GM23338 (cell line): Measurements from ENCODE around the gene ZFYVE28. TPM values are rescaled to one million over a fixed set of nuclear protein-coding genes. Genes with fewer than 3 reads are reported as not detected.

ENCODE experiments used
- ATAC-seq: fragments of 200-7000 bp; cut with Tn5 transposase; 3 replicates; pipeline ENCODE4 v1.9.1; 2020
- DNase-seq: peaks from one replicate; pipeline ENCODE4 v3.0.0-alpha.2; 2015; ENCODE audit warnings: low spot score
- H2AFZ ChIP-seq: fragments of 200-600 bp; sonication (generic); 2 replicates; pipeline ENCODE4 v1.8.0; 2016; ENCODE audit warnings: antibody characterized with exemption, mild to moderate bottlenecking, moderate library complexity
- H3F3A ChIP-seq: fragments of 200-600 bp; sonication (generic); replicated peaks from 2 replicates; pipeline ENCODE4 v1.8.0; 2017; ENCODE audit warnings: antibody characterized with exemption, mixed run types, low read depth
- H3K27ac ChIP-seq: fragments of 200-600 bp; sonication (generic); 2 replicates; pipeline ENCODE4 v1.6.1; 2016; ENCODE audit warnings: low read depth
- H3K27me3 ChIP-seq: fragments of 200-600 bp; sonication (generic); 2 replicates; pipeline ENCODE4 v1.8.0; 2016; ENCODE audit warnings: mild to moderate bottlenecking, mixed run types, moderate library complexity; ENCODE audit not compliant: insufficient read depth
- H3K36me3 ChIP-seq: fragments of 200-600 bp; sonication (generic); 2 replicates; pipeline ENCODE4 v1.8.0; 2016; ENCODE audit warnings: mild to moderate bottlenecking; ENCODE audit not compliant: insufficient read depth
- H3K4me1 ChIP-seq: fragments of 200-600 bp; sonication (generic); 2 replicates; pipeline ENCODE4 v1.8.0; 2016; ENCODE audit warnings: mild to moderate bottlenecking, moderate library complexity; ENCODE audit not compliant: insufficient read depth
- H3K4me2 ChIP-seq: fragments of 200-600 bp; sonication (generic); 2 replicates; pipeline ENCODE4 v1.7.1; 2017; ENCODE audit warnings: mixed run types
- H3K4me3 ChIP-seq: fragments of 200-600 bp; sonication (generic); 2 replicates; pipeline ENCODE4 v1.6.1; 2016; ENCODE audit warnings: mixed run types
- H3K79me2 ChIP-seq: fragments of 200-600 bp; sonication (generic); replicated peaks from 2 replicates; pipeline ENCODE4 v1.8.0; 2017; ENCODE audit warnings: mild to moderate bottlenecking; ENCODE audit not compliant: insufficient read depth
- H3K9me2 ChIP-seq: fragments of 200-600 bp; sonication (generic); 2 replicates; pipeline ENCODE4 v1.8.0; 2017; ENCODE audit not compliant: insufficient read depth
- H4K20me1 ChIP-seq: fragments of 200-600 bp; sonication (generic); replicated peaks from 2 replicates; pipeline ENCODE4 v1.8.0; 2017; ENCODE audit warnings: mild to moderate bottlenecking; ENCODE audit not compliant: insufficient read depth
- H3K27ac Mint-ChIP-seq: 2 replicates; pipeline ENCODE4 v1.8.0; 2020; ENCODE audit warnings: inconsistent platforms, mild to moderate bottlenecking, moderate library complexity, mixed read lengths
- H3K27me3 Mint-ChIP-seq: 3 replicates; pipeline ENCODE4 v1.8.0; 2022; ENCODE audit warnings: low read depth, mild to moderate bottlenecking, moderate library complexity, mixed read lengths, inconsistent platforms; ENCODE audit not compliant: insufficient read depth, poor library complexity
- H3K36me3 Mint-ChIP-seq: 3 replicates; pipeline ENCODE4 v1.8.0; 2021; ENCODE audit warnings: low read depth, mild to moderate bottlenecking, inconsistent platforms, moderate library complexity, mixed read lengths
- H3K4me1 Mint-ChIP-seq: 3 replicates; pipeline ENCODE4 v1.8.0; 2020; ENCODE audit warnings: mild to moderate bottlenecking, inconsistent platforms, mixed read lengths
- H3K4me3 Mint-ChIP-seq: 3 replicates; pipeline ENCODE4 v1.8.0; 2021; ENCODE audit warnings: moderate library complexity, mild to moderate bottlenecking, inconsistent platforms, mixed read lengths
- H3K9me3 Mint-ChIP-seq: 3 replicates; pipeline ENCODE4 v1.8.0; 2020; ENCODE audit warnings: moderate library complexity, mild to moderate bottlenecking, inconsistent platforms, mixed read lengths
- CREB1 ChIP-seq: fragments of 250-450 bp; sonication (Bioruptor Pico); IDR thresholded peaks from 2 replicates; pipeline ENCODE4 v1.5.0; 2020; ENCODE audit warnings: low read depth, mild to moderate bottlenecking, moderate library complexity
- CTCF ChIP-seq, 2 experiments: fragments of 200-600 bp in 1 of 2; sonication (generic) in 1 of 2; conservative IDR thresholded peaks; 2 replicates each; pipeline versions ENCODE4 v1.5.1 to v1.6.1; 2016 to 2017; ENCODE audit warnings: antibody characterized with exemption in 2 of 2, low read depth in 2 of 2, mild to moderate bottlenecking in 2 of 2, moderate library complexity in 1 of 2
- ETS1 ChIP-seq: IDR thresholded peaks from 2 replicates; pipeline ENCODE4 v1.6.1; 2016; ENCODE audit warnings: antibody characterized with exemption
- EZH2 ChIP-seq: fragments of 200-600 bp; sonication (generic); IDR thresholded peaks from one replicate; pipeline ENCODE4 v1.8.0; 2017; ENCODE audit warnings: antibody characterized with exemption, mild to moderate bottlenecking, low read depth; ENCODE audit not compliant: unreplicated experiment
- EZH2phosphoT487 ChIP-seq: fragments of 200-600 bp; sonication (generic); IDR thresholded peaks from one replicate; pipeline ENCODE4 v1.8.1; 2018; ENCODE audit warnings: antibody characterized with exemption; ENCODE audit not compliant: unreplicated experiment
- STAT1 ChIP-seq: IDR thresholded peaks from one replicate; pipeline ENCODE4 v1.6.1; 2016; ENCODE audit warnings: antibody characterized with exemption; ENCODE audit not compliant: unreplicated experiment
- ZNF331 ChIP-seq: fragments of 250-450 bp; sonication (Bioruptor Pico); IDR thresholded peaks from 2 replicates; pipeline ENCODE4 v1.5.0; 2020; ENCODE audit warnings: low read depth, mild to moderate bottlenecking, moderate library complexity
- ZNF462 ChIP-seq: fragments of 250-450 bp; sonication (Bioruptor Pico); IDR thresholded peaks from 2 replicates; pipeline ENCODE4 v1.5.0; 2020; ENCODE audit warnings: mild to moderate bottlenecking, moderate library complexity
- polyA plus RNA-seq: library from polyadenylated mRNA; unstranded; fragments of >200 nt; fragmentation: Nextera tagmentation; extraction: Ambion mirVana; gene quantifications from 2 replicates; pipeline ENCODE4 v1.2.1, GENCODE V29; 2016
- total RNA-seq: library from RNA; depleted of rRNA; stranded (reverse); fragments of >200 nt; shearing (Covaris generic); gene quantifications from 2 replicates; pipeline ENCODE4 v1.2.3, GENCODE V29; 2014

ZFYVE28 gene
- total and polyA plus RNA-seq, 2 experiments from 2014 or later: 2.6 to 4.6 TPM

- H3K4me3 Mint-ChIP-seq: no peak overlapping the region
- no peak overlapping the region for H2AFZ ChIP-seq
- no peaks in the 10 kb centered on the region; the same call in 2 of the 3 replicates for H3K4me1 Mint-ChIP-seq
- H3K36me3 Mint-ChIP-seq: no peaks in the 10 kb centered on the region; the same call in 2 of the 3 replicates
- H3K27ac Mint-ChIP-seq: no peak overlapping the region
- no peaks in the 10 kb centered on the region for H3K9me2 ChIP-seq
- no peaks in the 10 kb centered on the region for H3K4me1 ChIP-seq
- no peaks in the 10 kb centered on the region for H3K27me3 ChIP-seq
- H3K79me2 ChIP-seq: no peaks in the 10 kb centered on the region
- H3K36me3 ChIP-seq: no peaks in the 10 kb centered on the region
- H3F3A ChIP-seq: no peaks in the 10 kb centered on the region
- no peak for DNase-seq
- H3K27ac ChIP-seq: no peak overlapping the region
- H3K9me3 Mint-ChIP-seq: peaks cover 8% of the 10 kb centered on the region
- no peaks in the 10 kb centered on the region for H4K20me1 ChIP-seq
- ATAC-seq: no peak
- H3K27me3 Mint-ChIP-seq: peaks cover 8% of the 10 kb centered on the region
- H3K4me3 ChIP-seq: no peak overlapping the region
- TF ChIP-seq EZH2phosphoT487 (no peak), CREB1 (no peak), CTCF (conservative IDR thresholded peaks at IDR 0.05; ENCODE audit: low read depth in 2 of 2) (no peak), ZNF331 (CRISPR knock-in tag) (no peak), ETS1 (no peak), STAT1 (no peak), EZH2 (no peak), ZNF462 (CRISPR knock-in tag) (no peak)
- no peak overlapping the region for H3K4me2 ChIP-seq
These were observed 51.9 kb downstream of the ZFYVE28 start for GRCh38 chr4:2366252-2367192.
